Right lung (tissue), 5 donors: ENCODE data around the gene TGM5. TPM values are rescaled to one million over a fixed set of nuclear protein-coding genes. Genes with fewer than 3 reads are reported as not detected.
"Not testable (repeated sequence)": the region's sequence is repeated elsewhere in the genome, so short reads cannot be mapped to it uniquely, and the experiment has no call there.

Experiments used
- DNase-seq, 2 donors: peaks; one replicate each; pipeline ENCODE4 v3.0.0-alpha.2; 2013
- polyA plus RNA-seq, 5 donors: library from polyadenylated mRNA; unstranded; fragments of 120-200 nt; gene quantifications; one replicate each; pipeline versions ENCODE4 v1.2.1 to v1.2.3, GENCODE V29; 2013; ENCODE audit warnings: inconsistent platforms in 1 of 5, low replicate concordance in 1 of 5; ENCODE audit not compliant: insufficient read length in 5 of 5, insufficient read depth in 1 of 5

The TGM5 gene
- polyA plus RNA-seq, 5 donors, result 0.09 TPM; not detected in 4

- no peak for DNase-seq
Observed at GRCh38 chr15:43275740-43276562, 9.2 kb upstream of the TGM5 start.

GRCh38 chr15:43274136-43274535, 7.4 kb upstream of the TGM5 start:
- DNase-seq, result no peak

- no peak for DNase-seq
Observed at GRCh38 chr15:43273243-43273642, 6.5 kb upstream of the TGM5 start.

GRCh38 chr15:43271908-43272307, 5.2 kb upstream of the TGM5 start:
- DNase-seq, result not testable (repeated sequence)

- DNase-seq, result no peak
Observed at GRCh38 chr15:43270676-43271306, 4.1 kb upstream of the TGM5 start.

GRCh38 chr15:43270113-43270665, 3.5 kb upstream of the TGM5 start:
- DNase-seq, result no peak

GRCh38 chr15:43268111-43269105, 1.7 kb upstream of the TGM5 start:
- no peak for DNase-seq

GRCh38 chr15:43267439-43267838, 711 bp upstream of the TGM5 start:
- DNase-seq, result no peak

GRCh38 chr15:43266386-43266785, 342 bp downstream of the TGM5 start:
- DNase-seq, result no peak

GRCh38 chr15:43260011-43260615, 6.6 kb downstream of the TGM5 start:
- no peak for DNase-seq

GRCh38 chr15:43258781-43259180, 7.9 kb downstream of the TGM5 start:
- DNase-seq, result no peak

GRCh38 chr15:43256341-43256740, 10.4 kb downstream of the TGM5 start:
- DNase-seq, result no peak

GRCh38 chr15:43255376-43255775, 11.4 kb downstream of the TGM5 start:
- no peak for DNase-seq

GRCh38 chr15:43253431-43254403, 13.0 kb downstream of the TGM5 start:
- peak in 1 of 2 donors; percentile 10 for DNase-seq

- no peak for DNase-seq
Observed at GRCh38 chr15:43251871-43252250, 14.9 kb downstream of the TGM5 start.

- no peak for DNase-seq
Observed at GRCh38 chr15:43251185-43251870, 15.4 kb downstream of the TGM5 start.

GRCh38 chr15:43250785-43251184, 15.9 kb downstream of the TGM5 start:
- no peak for DNase-seq

- DNase-seq, result no peak
Observed at GRCh38 chr15:43249699-43250203, 17.0 kb downstream of the TGM5 start.

- no peak for DNase-seq
Observed at GRCh38 chr15:43249236-43249635, 17.5 kb downstream of the TGM5 start.
